ENCODE results near the gene GDA. TPM values are rescaled to one million over a fixed set of nuclear protein-coding genes. Genes with fewer than 3 reads are reported as not detected.

The GDA gene
- total and polyA plus RNA-seq, 2 of the 8 experiments (the other 6 are each of a cell fraction or from before 2014, with no cell fraction given), result 0.35 to 3.0 TPM

GRCh38 chr9:72113056-72113455 is 36.2 kb upstream of the GDA start:
- TF ChIP-seq GABPA (IDR thresholded peaks at IDR 0.05; ENCODE audit: borderline replicate concordance, insufficient read depth, low read length) (no peak), JUND (IDR thresholded peaks at IDR 0.05; ENCODE audit: low read length) (no peak), JUN (IDR thresholded peaks at IDR 0.05; ENCODE audit: low read depth, low read length) (no peak), TAF1 (IDR thresholded peaks at IDR 0.05; ENCODE audit: low read depth, low read length) (no peak), POLR2AphosphoS5 (IDR thresholded peaks at IDR 0.05; ENCODE audit: low read depth, low read length) (no peak), TCF12 (IDR thresholded peaks at IDR 0.05; ENCODE audit: low read depth, low read length) (no peak), RBBP5 (IDR thresholded peaks at IDR 0.05; ENCODE audit: borderline replicate concordance, low read depth, low read length) (no peak), RAD21 (IDR thresholded peaks at IDR 0.05 in 1 of 2, conservative IDR thresholded peaks at IDR 0.05 in 1 of 2; ENCODE audit: low read depth in 2 of 2, low read length in 2 of 2) (no peak), PHF8 (conservative IDR thresholded peaks at IDR 0.05; ENCODE audit: low read depth, low read length) (no peak), SRF (IDR thresholded peaks at IDR 0.05; ENCODE audit: low read depth, low read length) (no peak), CTBP2 (IDR thresholded peaks at IDR 0.05; ENCODE audit: borderline replicate concordance, insufficient read depth, insufficient read length, low read length) (no peak), CEBPB (IDR thresholded peaks at IDR 0.05; ENCODE audit: low read depth, low read length) (no peak), SP2 (IDR thresholded peaks at IDR 0.05; ENCODE audit: low read length) (no peak), SP4 (IDR thresholded peaks at IDR 0.05; ENCODE audit: low read length) (no peak)
- CTCF ChIA-PET (ENCODE audit: partially characterized antibody), result interaction anchor here (0.6 to 1.7 kb wide), 2 partner anchors 74 to 118 kb away, joined by 5 read pairs; no protein-coding TSS in a partner anchor
- no peak for FAIRE-seq

More at GRCh38 chr9:72113056-72113455, 36.2 kb upstream of the GDA start:
- Histone ChIP-seq H3K56ac (replicated peaks; ENCODE audit: insufficient read length, low read depth, low read length) (no peak overlapping the region), H2BK20ac (ENCODE audit: low read length) (no peak overlapping the region), H3K4me3 (ENCODE audit: extremely low read depth in 1 of 4, insufficient read depth in 2 of 4, low read depth in 3 of 4, low read length in 4 of 4) (no peak overlapping the region), H2AK5ac (ENCODE audit: low read depth, low read length) (no peak overlapping the region), H4K5ac (ENCODE audit: insufficient read length, low read depth, low read length) (no peak overlapping the region), H3K23ac (ENCODE audit: insufficient read length) (no peak overlapping the region), H3K27me3 (replicated peaks in 1 of 4; ENCODE audit: control insufficient read depth in 3 of 4, extremely low read depth in 1 of 4, insufficient read depth in 3 of 4, low read length in 3 of 4) (no peaks in the 10 kb centered on the region), H3K9me3 (ENCODE audit: insufficient read depth in 2 of 2, low read depth in 1 of 2, low read length in 1 of 2) (no peaks in the 10 kb centered on the region), H4K91ac (replicated peaks; ENCODE audit: insufficient read length, low read length) (no peak overlapping the region), H3K79me2 (ENCODE audit: control insufficient read depth in 1 of 2, insufficient read depth in 2 of 2, low read length in 2 of 2) (no peaks in the 10 kb centered on the region), H2BK5ac (ENCODE audit: low read depth, low read length) (no peak overlapping the region), H3K18ac (ENCODE audit: extremely low read depth, low read length) (no peak overlapping the region), H2AFZ (ENCODE audit: low read length) (no peak overlapping the region), H3K9ac (replicated peaks in 1 of 4; ENCODE audit: extremely low read depth in 1 of 4, low read depth in 3 of 4, low read length in 3 of 4) (no peak overlapping the region), H3K27ac (ENCODE audit: low read depth, low read length) (no peak overlapping the region), H4K20me1 (replicated peaks in 1 of 2; ENCODE audit: control insufficient read depth in 1 of 2, insufficient read depth in 2 of 2, low read length in 2 of 2) (no peaks in the 10 kb centered on the region), H3K79me1 (ENCODE audit: low read depth, low read length) (no peaks in the 10 kb centered on the region), H3K4me1 (replicated peaks in 1 of 4; ENCODE audit: control insufficient read depth in 3 of 4, insufficient read depth in 4 of 4, low read length in 3 of 4) (no peaks in the 10 kb centered on the region), H2BK15ac (ENCODE audit: low read length) (no peak overlapping the region), H3K4me2 (ENCODE audit: insufficient read depth in 1 of 2, low read depth in 2 of 2, low read length in 2 of 2) (no peak overlapping the region), H3K4ac (replicated peaks; ENCODE audit: insufficient read length, low read depth, low read length) (no peak overlapping the region), H4K8ac (ENCODE audit: extremely low read depth, insufficient read depth, low read length) (no peak overlapping the region), H3K23me2 (ENCODE audit: low read depth, low read length) (no peaks in the 10 kb centered on the region), H3K36me3 (ENCODE audit: control insufficient read depth in 2 of 4, insufficient read depth in 4 of 4, low read length in 3 of 4) (no peaks in the 10 kb centered on the region), H2BK120ac (replicated peaks; ENCODE audit: low read depth, low read length) (no peak overlapping the region), H3K14ac (ENCODE audit: insufficient read length) (no peak overlapping the region), H2BK12ac (ENCODE audit: low read depth, low read length) (no peak overlapping the region)
- 90% methylated on average over 2 of the region's 2 CpGs; no CpG with 5 or more reads in 1 of the 2 experiments for WGBS, 2 experiments (ENCODE audit: extremely low coverage in 1 of 2, insufficient coverage in 1 of 2, insufficient read length in 1 of 2, insufficient replicate concordance in 2 of 2, low coverage in 1 of 2, low lambda C conversion rate in 2 of 2, missing lambda C conversion rate in 1 of 2)
- POLR2A ChIA-PET (ENCODE audit: partially characterized antibody), result no interaction called here
- DNase-seq (ENCODE audit: low read depth in 1 of 2, low spot score in 2 of 2), result no peak
